HPDE6-E6E7 (cell line): ENCODE results near the gene LIN37.

Source experiments
- DNase-seq: peaks from one replicate; pipeline ENCODE4 v3.0.0; 2011; ENCODE audit warnings: missing footprints; ENCODE audit errors: extremely low spot score

LIN37 gene

DNA sequence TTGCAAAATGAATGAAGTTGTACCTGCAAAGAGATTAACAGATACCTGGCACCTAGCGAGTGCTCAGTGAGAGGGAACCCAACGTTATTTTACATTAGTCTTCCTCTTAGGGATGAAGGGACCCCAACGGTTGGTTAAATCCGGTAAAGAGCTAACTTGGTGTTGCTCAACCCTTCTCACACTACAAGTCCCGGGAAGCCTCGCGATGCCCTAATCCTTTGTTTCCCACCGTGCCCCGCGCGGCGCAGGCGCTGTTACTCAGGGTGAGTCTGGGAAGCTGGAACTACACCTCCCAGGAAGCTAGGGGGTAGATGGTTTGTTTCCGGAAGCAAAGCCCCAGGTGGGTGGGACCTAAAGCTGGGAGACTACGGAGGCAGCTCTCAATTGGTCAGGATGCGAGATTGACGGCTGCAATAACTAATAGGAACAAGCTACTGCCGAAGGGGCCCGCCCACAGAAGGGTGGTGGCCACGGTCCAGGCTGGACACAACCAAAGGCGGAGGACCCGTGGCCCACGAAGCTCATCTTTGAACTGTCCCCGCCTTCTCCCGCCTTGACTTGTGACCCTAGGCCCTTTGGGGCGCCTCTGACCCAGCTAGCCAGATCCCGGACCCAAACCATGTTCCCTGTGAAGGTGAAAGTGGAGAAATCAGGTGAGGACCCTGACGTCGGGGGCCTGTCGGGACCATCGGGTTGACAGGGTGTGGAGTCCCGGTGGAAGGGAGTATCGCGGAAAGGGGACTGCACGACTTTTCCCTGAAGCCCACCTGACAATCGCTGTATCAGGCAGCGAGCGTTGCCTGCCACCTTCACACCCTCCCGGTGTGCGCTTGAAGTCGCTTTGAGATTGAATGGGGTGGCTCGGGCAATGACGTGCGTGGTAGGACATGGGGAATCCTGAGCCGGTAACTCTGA lies at the start of gene LIN37:
TSS of gene LIN37 (plus strand) at position 471 of the 915 bp plus-strand sequence. CDS start at position 620, 149 bp downstream.
- peak; percentile 98 for DNase-seq

DNA sequence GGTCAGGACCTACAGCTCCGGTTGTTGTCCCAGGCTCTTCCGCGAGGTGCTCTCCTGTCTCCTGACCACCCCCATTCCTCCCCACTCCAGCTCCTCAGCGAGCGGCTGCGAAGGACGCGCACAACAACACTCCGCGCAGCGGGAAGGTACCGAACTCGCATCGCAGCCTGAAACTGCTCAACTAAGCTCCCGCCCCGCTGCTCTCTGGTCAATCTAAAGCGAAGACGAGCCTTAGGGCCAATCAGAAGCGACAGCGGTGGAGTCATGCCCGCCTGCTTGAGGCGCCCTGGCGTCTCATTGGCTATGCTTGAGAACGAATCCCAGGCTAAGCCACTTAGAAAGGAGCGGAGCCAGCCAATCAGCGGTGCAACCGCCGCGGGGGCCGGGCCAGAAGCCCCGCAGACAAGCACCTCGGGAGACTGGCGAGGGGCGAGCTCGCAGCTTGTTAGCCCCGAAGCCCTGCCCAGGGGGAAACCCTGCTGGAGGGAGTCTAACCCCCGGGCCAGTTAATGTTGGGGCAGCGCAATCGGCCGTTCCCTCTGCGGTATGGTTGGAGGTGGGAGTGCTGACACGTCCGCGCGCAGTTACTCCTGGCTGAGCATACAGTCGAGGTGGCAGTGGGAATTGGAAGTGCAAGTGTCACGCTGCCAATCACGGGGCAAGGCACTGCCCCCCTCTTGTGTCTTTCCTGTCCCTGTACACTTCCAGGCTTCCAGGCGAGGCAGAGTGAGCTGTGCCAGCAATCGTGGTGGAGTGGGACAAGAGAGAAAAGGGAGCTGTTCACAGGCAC lies 46.0 kb upstream of the LIN37 start:
- DNase-seq = peak; percentile 98

DNA sequence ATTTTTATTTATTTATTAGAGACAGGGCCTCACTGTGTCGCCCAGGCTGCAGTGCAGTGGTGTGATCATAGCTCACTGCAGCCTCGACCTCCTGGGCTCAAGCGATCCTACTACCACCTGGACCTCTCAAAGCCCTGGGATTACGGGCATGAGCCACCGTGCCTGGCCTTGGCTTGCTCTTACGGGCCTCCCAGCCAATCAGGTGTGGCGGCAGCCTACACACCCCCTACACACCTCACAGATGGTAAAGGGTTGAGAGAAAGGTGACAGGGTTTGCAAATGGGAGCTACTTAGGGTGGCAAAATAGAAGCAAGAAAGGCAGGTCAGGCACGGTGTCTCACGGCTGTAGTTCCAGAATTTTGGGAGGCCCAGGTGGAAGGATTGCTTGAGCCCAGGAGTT lies 45.0 kb upstream of the LIN37 start:
- DNase-seq = no peak

DNA sequence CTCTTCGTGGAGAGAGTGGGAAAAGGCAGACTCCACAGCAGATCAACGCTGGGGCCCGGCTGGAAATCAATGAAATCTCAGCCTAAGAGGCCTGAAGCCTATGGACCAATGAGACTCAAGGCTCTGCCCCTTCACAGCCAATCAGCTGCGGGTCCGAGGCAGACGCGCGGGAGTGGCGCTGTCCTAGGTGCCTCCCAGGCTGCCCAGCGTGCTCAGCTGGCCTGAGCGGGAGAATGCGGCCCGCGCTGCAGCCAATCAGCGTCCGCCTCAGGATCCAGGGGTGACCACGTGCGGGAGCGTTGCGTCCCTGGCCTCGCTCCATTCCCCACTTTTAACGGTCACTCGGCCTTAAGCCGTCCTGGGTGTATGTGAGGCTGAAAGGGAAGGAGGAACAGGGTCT lies 44.2 kb upstream of the LIN37 start, which contains the start of gene ZBTB32:
TSS of gene ZBTB32 (plus strand) at position 341 of the 400 bp plus-strand sequence. CDS start 10,069 bp downstream, outside the sequence.
- no peak for DNase-seq

DNA sequence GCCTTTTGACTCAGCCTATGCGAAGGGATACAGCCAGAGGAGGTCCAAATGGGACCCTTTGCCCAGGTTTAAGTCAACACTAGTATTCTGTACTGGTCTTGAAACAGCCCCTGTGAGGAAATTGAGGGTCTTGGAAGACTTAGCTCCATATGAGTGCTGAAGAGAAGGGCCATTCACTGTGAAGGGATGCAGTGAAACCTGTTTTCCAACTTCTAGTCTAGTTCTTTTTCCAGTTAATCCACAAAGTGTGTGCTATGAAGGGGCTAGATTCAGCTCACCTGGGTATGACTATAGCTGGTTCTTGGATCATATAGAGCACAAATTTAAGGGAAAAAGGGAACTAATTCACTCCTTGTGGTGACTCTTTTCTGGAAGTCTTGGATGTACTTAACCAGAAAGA lies 40.0 kb upstream of the LIN37 start:
- no peak for DNase-seq

GRCh38 chr19:35710784-35711723 lies 37.3 kb upstream of the LIN37 start:
- no peak for DNase-seq

- no peak for DNase-seq
Measured at GRCh38 chr19:35712567-35713505, 35.5 kb upstream of the LIN37 start.

GRCh38 chr19:35713506-35713850 lies 34.9 kb upstream of the LIN37 start:
- no peak for DNase-seq

DNA sequence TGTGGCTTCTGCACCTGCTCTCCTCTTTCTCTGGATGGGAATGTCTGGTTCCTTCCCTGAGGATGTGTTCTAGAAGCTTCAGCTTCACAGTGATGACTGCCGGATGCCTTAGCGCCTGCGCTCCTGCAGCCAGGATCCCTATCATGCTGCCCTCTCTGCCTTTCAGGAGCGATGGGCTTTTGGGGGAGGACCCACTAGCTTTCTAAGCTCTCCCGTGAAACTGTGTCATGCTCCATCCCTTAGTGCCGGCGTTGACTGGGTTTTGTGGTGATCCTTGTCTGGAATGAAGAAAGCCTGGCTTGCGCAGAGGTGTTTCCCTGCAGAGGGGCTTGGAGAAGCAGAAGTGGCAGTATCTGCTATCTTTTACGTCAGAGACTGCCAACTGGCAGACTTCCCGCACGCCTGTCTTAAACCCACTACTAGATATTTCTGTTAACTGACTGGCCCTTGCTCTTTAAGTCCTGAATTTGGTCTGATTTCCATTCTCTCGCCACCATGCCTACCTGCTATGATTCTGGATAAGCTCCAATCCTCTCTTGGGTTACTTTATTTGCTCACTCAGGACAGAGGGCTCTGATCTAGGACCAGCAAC lies 34.4 kb upstream of the LIN37 start:
- no peak for DNase-seq

- DNase-seq = no peak
Measured at GRCh38 chr19:35714601-35715354, 33.6 kb upstream of the LIN37 start.

GRCh38 chr19:35715355-35715809 lies 33.0 kb upstream of the LIN37 start:
- no peak for DNase-seq

DNA sequence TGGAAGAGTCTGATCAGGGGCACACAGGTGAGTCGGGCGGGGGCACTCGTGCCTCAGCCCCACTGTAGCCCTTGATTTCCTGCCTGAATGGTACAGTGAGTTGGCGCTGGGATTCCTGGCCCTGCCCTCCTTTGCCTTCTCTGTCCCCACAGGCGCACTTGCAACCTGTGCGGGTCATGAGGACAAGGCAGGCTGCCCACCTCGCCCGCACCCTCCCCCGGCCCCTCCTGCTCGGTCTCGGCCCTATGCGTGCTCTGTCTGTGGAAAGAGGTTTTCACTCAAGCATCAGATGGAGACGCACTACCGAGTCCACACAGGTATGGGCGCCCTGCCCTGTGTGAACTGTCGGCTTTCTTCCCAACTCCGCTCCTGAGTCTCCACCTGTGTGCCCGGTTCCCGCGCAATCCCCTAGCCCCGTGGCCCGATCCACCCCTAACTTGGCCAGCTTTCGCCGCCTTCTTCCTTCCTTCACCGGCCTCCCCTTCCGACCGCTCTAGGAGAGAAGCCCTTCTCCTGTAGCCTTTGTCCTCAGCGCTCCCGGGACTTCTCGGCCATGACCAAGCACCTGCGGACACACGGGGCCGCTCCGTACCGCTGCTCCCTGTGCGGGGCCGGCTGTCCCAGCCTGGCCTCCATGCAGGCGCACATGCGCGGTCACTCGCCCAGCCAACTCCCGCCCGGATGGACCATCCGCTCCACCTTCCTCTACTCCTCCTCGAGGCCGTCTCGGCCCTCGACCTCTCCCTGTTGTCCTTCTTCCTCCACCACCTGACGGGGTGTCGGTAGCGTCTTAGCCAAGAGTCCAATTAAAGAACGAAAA lies 32.2 kb upstream of the LIN37 start:
- peak; percentile 49 for DNase-seq

DNA sequence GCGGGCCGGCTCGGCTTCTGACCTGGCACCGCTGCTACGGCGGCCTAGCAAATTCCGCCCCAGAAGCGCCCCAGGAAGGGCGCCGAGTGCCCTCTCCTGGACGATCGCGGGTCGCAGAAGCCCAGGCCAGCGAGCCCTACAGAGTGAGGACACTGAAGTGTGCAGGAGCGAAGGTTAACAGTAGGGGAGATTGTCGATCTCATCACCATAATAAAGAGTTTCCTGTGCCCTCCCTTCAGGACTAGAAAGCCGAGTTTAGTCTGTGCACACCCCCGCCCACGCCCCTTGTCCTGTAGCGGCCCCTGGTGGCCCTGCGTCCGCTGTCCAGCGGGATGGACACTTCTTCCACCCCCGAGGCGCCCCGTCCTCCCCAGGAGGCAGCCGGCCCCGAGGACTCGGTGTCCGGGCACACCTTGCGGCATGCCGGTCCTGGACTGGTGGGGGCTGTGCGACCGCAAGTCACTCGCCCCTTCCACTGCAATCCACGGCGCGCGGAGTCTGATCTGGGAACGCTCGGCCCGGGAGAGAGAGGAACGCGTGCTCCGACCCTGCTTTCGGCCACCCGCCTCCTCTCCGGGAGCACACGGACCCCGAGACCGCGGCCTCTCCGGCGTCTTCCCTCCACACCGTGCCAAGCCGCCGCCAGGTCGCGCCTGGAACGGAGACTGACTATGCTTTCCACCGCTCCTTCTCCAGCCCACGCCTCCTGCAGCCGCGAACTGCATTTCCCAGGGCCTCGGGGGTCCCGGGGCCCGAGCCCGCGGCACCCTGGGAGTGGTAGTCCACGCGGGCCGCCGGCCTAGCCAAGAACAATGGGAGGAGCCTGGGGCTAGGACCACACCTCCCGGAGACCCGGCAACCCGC lies 31.3 kb upstream of the LIN37 start:
- peak; percentile 98 for DNase-seq

GRCh38 chr19:35717665-35718344 lies 30.6 kb upstream of the LIN37 start, which contains the start of gene KMT2B:
KMT2B (plus strand) TSS chr19:35718003; CDS start chr19:35718019, 16 bp downstream.
- no peak for DNase-seq

GRCh38 chr19:35718345-35719041 lies 29.9 kb upstream of the LIN37 start:
- no peak for DNase-seq
